HG02852 (cell line): Measurements from ENCODE around the gene ZNF692.

Experiments
- ATAC-seq: cut with Tn5 transposase; IDR thresholded peaks from one replicate; pipeline ENCODE4 v1.9.1; 2021; ENCODE audit warnings: mild to moderate bottlenecking, moderate library complexity; ENCODE audit not compliant: unreplicated experiment

ZNF692 gene

GRCh38 chr1:248825909-248826760 is 32.8 kb downstream of the ZNF692 start, which contains the start of gene SH3BP5L:
Gene SH3BP5L, minus strand, starts transcription at chr1:248825915. Its CDS starts 980 bp downstream, at chr1:248824935.
- peak; percentile 88 for ATAC-seq

GRCh38 chr1:248825573-248825908 is 33.3 kb downstream of the ZNF692 start:
- peak; percentile 8 for ATAC-seq

- ATAC-seq = no peak
Measured at GRCh38 chr1:248825136-248825535, 33.7 kb downstream of the ZNF692 start.

- ATAC-seq = no peak
Measured at GRCh38 chr1:248824701-248825100, 34.2 kb downstream of the ZNF692 start.

GRCh38 chr1:248824301-248824700 is 34.6 kb downstream of the ZNF692 start:
- no peak for ATAC-seq

- no peak for ATAC-seq
Measured at GRCh38 chr1:248823517-248824001, 35.3 kb downstream of the ZNF692 start.

GRCh38 chr1:248822148-248823032 is 36.5 kb downstream of the ZNF692 start:
- ATAC-seq = peak; percentile 19

- no peak for ATAC-seq
Measured at GRCh38 chr1:248821641-248822040, 37.2 kb downstream of the ZNF692 start.

GRCh38 chr1:248821101-248821500 is 37.8 kb downstream of the ZNF692 start:
- ATAC-seq = no peak

- ATAC-seq = no peak
Measured at GRCh38 chr1:248820041-248820585, 38.8 kb downstream of the ZNF692 start.

- ATAC-seq = no peak
Measured at GRCh38 chr1:248818505-248819374, 40.1 kb downstream of the ZNF692 start.

- no peak for ATAC-seq
Measured at GRCh38 chr1:248817065-248817464, 41.8 kb downstream of the ZNF692 start.

- no peak for ATAC-seq
Measured at GRCh38 chr1:248816042-248816851, 42.6 kb downstream of the ZNF692 start.

- no peak for ATAC-seq
Measured at GRCh38 chr1:248815407-248816034, 43.4 kb downstream of the ZNF692 start.

GRCh38 chr1:248814351-248814750 is 44.5 kb downstream of the ZNF692 start:
- ATAC-seq = no peak

- ATAC-seq = no peak
Measured at GRCh38 chr1:248813546-248813945, 45.3 kb downstream of the ZNF692 start.

- ATAC-seq = no peak
Measured at GRCh38 chr1:248812736-248813425, 46.0 kb downstream of the ZNF692 start.
